B cell (primary cell): ENCODE data around the gene CHMP6.

Experiments used
- EZH2 ChIP-seq: IDR thresholded peaks from 2 replicates; pipeline ENCODE4 v1.6.1; 2012; ENCODE audit warnings: borderline replicate concordance, low read depth, mild to moderate bottlenecking, moderate library complexity, low read length; ENCODE audit not compliant: insufficient read depth, poor library complexity, severe bottlenecking
- TF ChIP-seq, protein P1 (sequence below): fragments of 200-600 bp; IDR thresholded peaks from one replicate; pipeline ENCODE4 v1.8.0; 2022; ENCODE audit warnings: antibody characterized with exemption, mild to moderate bottlenecking

- TF ChIP-seq, protein P1, sequence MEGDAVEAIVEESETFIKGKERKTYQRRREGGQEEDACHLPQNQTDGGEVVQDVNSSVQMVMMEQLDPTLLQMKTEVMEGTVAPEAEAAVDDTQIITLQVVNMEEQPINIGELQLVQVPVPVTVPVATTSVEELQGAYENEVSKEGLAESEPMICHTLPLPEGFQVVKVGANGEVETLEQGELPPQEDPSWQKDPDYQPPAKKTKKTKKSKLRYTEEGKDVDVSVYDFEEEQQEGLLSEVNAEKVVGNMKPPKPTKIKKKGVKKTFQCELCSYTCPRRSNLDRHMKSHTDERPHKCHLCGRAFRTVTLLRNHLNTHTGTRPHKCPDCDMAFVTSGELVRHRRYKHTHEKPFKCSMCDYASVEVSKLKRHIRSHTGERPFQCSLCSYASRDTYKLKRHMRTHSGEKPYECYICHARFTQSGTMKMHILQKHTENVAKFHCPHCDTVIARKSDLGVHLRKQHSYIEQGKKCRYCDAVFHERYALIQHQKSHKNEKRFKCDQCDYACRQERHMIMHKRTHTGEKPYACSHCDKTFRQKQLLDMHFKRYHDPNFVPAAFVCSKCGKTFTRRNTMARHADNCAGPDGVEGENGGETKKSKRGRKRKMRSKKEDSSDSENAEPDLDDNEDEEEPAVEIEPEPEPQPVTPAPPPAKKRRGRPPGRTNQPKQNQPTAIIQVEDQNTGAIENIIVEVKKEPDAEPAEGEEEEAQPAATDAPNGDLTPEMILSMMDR = no peak
- TF ChIP-seq EZH2 = no peak
These were observed 41.0 kb upstream of the CHMP6 start for GRCh38 chr17:80950466-80951120.
